ENCODE results near the gene ABL2.
"Not testable (repeated sequence)": the region's sequence is repeated elsewhere in the genome, so short reads cannot be mapped to it uniquely, and the experiment has no call there.

ABL2 gene

DNA sequence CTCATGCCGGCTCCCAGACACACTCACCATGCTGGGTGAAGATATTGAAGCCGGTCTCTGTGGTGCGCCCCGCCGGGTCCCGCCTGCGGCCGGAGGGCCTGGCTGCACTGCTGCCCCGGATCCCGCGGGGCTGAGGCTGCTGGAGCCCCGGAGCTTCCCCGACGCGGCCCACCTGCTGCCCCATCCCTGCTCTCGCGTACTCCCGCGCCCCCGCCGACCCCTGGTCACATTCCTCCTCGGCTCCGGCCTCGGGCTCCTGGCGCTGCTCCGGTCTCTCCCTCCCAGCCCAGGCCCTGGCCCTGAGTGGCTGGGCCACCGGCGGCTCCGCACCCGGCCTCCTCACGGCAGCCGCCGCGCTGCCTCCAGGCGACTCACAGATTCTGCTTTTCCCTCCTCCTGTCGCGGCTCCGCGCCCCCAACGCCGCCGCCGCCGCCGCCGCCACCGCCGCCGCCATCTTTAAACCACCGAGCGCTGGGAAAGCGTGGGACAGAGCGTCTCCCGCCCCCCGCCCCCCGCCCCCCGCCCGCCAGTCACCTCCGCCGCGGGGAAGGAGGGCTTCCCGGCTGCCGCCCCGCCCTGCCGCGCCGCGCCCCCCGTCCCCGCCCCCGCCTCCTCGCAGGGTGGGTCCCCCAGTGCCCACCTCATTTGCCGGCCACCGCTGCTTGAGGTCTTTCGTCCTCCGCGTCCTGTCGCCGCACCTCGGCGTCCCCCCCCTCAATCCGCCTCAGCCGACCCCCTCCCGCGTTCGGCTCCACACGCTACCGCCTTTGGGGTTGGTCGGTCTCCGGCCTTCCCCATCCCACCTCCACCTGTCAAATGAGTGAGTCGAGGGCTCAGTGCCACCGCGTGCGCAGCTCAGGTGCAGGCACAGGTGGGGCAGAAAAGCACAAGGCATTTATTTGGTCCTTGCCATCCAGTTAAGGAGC, at the start of gene ABL2:
Gene ABL2 (minus strand): TSS at position 464 of the 927 bp plus-strand sequence. CDS start 280 bp downstream, at position 184.
- peak; percentile 76 for DNase-seq (ENCODE audit: low read depth, low spot score)

- DNase-seq (ENCODE audit: low read depth, low spot score), result no peak
Measured at GRCh38 chr1:179278920-179279319, 49.4 kb upstream of the ABL2 start.

GRCh38 chr1:179274424-179274823, 44.9 kb upstream of the ABL2 start:
- DNase-seq (ENCODE audit: low read depth, low spot score), result not testable (repeated sequence)

DNA sequence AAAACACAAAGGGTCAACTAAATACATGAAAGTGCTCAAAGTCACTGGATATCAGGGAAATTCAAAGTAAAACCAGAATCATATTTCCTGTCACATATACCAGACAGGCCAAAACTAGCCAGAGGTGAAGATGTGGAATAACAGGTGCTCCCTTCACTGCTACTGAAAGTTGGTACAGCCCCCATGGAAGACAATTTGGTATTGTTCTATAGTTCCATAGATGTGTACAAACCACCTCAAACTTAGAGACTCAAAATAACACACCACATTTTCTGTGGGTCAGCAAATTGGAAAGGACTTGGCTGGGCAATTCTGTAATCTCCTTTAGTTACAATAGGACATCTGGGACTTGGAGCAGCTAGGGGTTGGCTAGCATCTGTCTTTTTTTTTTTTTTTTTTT, 39.6 kb upstream of the ABL2 start:
- DNase-seq (ENCODE audit: low read depth, low spot score), result no peak

DNA sequence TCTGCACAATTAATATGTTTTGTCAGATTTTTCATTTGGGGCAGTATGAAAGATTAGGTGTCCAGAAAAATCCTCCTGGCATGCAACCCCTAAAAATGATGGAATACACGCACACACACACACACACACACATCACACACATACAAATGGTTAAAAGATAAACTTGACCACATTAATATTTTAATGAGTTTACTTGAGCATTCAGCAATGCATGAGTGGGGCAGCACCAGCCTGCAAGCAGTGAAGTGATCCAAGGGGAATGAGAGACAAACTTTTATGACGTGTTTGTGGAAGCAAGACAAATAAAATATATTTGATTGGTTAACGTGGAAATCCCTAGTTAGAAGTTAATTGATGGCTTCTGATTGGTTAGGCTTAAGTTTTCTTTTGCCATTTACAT, 35.0 kb upstream of the ABL2 start:
- peak; percentile 30 for DNase-seq (ENCODE audit: low read depth, low spot score)

DNA sequence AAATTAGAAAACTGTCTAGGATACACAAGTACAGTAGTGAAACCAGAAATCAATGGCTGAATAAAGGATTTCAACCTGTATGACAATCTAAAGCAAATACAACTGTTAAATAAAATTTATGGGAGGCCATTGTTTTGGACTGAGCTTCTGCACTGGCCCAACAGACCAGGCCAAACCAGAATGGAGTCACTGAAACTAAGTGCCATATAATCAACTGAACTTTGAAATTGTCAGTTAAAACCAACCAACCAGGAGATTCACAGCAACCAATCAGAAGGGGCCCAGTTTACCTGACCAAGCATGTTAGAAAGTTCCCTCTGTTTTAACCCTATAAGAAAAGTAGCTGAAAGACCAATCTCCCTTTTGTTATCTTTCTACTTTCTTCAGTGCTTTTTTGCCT, 33.6 kb upstream of the ABL2 start:
- DNase-seq (ENCODE audit: low read depth, low spot score), result no peak

DNA sequence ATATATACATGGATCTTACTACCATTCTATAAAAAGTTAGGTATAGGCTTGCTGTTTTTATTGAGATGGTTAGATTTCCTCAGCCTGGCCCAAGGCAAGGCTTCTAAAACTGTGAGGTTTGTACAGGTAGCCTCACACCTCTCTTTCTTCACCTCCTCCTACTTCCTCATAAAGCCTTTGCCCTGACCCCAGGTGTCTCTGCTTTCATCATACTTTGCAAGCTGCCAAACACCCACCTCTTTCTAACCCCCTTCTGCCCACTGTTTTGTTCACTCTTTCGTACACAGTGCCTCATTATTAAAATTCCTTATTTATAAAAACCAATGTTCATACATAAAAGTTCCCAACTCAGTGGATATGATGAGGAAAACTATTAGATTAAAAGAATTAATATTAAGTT, 32.7 kb upstream of the ABL2 start:
- no peak for DNase-seq (ENCODE audit: low read depth, low spot score)

- DNase-seq (ENCODE audit: low read depth, low spot score), result peak; percentile 49
Measured at GRCh38 chr1:179253286-179253972, 24.0 kb upstream of the ABL2 start.

GRCh38 chr1:179252606-179253005, 23.1 kb upstream of the ABL2 start:
- no peak for DNase-seq (ENCODE audit: low read depth, low spot score)

DNA sequence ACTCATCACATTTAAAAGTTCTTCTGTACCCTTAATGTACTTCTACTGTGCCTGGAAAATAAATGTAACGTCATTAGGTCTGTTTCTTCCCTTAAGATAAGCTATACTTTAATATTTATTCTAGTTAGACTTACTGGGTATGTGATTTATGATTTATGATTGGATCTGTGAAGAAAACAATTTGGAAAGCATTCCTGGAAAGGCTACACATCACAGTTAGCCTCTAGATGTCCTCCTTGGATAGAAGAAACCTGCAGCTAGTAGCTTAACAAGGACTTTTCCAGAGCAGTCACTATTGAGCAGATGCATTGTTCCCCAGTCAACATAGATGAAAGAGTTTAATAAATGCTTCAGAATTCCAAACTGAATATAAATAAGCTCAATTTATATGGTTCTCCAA, 22.2 kb upstream of the ABL2 start:
- peak; percentile 57 for DNase-seq (ENCODE audit: low read depth, low spot score)

DNA sequence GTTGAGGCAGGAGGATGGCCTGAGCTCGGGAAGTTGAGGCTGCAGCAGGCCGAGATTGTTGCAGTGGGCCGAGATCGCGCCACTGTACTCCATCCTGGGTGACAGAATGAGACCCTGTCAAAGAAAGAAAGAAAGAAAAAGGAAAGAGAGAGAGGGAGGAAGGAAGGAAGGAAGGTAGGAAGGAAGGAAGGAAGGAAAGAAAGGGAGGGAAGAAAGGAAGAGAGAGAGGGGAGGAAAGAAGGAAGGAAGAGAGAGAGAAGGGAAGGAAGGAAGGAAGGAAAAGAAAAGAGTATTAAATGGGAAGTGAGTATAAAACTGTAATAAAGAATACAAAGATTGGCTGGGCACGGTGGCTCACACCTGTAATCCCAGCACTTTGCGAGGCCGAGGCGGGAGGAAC, 18.4 kb upstream of the ABL2 start:
- no peak for DNase-seq (ENCODE audit: low read depth, low spot score)

DNA sequence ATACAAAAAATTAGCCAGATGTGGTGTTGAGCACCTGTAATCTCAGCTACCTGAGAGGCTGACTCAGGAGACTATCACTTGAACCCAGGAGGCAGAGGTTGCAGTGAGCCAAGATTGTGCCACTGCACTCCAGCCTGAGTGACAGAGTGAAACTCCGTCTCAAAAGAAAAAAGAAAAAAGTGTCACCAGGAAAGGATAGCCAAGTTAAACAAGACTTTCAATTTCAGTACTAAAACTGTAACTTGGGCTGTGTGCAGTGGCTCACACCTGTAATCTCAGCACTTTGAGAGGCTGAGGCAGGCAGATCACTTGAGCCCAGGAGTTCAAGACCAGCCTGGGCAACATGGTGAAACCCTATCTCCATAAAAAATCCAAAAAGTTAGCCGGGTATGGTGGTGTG, 15.9 kb upstream of the ABL2 start:
- DNase-seq (ENCODE audit: low read depth, low spot score), result not testable (repeated sequence)

DNA sequence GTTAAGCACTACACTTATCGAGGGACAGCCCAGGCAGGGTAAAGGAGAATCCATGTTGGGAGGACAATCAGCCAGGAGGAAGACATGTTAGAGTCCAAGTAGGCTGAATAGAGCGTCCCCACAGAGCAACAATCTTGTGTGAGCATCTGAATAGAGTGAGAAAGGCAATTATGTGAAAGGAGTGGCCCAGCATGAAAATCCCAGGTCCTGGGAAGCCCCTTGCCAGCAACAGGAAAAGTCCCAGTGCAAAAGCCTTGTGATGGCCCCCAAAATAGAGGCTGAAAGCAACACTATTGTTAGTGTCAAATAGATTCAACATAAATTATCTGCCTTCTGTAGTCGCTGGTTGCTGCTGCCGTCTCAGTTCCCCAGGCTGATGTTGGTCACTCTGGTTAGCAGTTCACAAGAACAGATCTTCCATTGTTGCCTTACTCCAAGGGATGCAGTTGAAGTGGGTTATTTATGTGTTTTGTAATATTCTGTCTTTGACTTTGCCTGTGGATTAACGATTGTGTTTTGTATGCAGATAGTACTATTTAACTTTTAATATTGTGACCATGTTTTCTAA, 12.1 kb upstream of the ABL2 start:
- no peak for DNase-seq (ENCODE audit: low read depth, low spot score)

- no peak for DNase-seq (ENCODE audit: low read depth, low spot score)
Measured at GRCh38 chr1:179237222-179237621, 7.7 kb upstream of the ABL2 start.

DNA sequence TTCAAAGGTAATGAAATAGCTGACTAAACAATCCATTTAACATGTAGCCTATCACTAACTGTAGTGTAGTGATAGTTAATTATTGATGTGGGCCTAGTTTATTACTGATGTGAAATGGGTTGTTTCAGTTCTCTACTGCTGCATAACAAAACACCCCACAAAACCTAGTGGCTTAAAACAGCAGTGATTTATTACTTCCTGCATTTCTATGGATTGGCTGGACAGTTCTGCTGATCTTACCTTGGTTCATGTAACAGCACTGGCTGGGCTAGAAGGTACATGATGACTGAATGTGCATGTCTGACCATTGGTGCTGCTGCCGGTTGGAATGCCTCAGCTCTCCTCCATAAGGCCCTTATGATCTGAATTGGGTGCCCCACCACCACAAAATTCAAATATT, 5.4 kb upstream of the ABL2 start:
- DNase-seq (ENCODE audit: low read depth, low spot score), result no peak

- DNase-seq (ENCODE audit: low read depth, low spot score), result no peak
Measured at GRCh38 chr1:179231923-179232322, 2.4 kb upstream of the ABL2 start.

DNA sequence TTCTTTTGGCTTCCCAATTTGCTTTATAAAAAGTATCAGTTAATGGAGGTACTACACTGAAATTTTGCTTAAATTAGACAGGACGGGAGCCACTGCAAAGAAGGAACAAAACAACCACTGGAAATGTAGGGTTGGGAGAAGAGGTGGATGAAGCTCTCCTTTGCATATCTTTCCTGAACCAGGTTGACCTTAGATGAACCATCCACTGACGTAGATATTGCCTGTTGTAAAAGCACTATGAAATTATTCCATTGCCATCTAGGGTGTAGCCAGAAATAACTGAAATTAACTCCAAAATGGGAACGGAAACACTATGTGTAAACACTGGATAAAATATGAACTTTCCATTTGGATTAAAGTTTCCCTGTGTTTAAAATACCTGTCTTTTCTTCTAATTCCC, 1.2 kb upstream of the ABL2 start:
- DNase-seq (ENCODE audit: low read depth, low spot score), result no peak

DNA sequence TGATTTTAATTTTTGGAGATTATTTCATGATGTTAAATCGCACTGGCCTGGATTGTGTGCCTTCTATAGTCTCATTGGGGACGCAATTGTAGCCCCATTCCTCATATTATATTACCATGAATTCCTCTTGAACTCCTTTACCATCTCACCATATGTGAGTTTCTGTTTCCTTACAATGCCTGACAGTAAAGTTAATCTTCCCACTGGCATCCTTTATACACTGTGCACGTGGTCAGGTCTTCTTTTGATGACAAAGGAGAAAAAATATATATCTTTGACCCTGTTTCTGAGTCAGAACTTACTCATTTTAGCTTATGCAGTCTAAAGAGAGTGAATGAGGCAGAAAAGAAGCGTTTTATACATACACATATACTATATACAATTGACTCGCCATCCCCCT, 774 bp upstream of the ABL2 start:
- DNase-seq (ENCODE audit: low read depth, low spot score), result no peak

GRCh38 chr1:179228783-179229213, 679 bp downstream of the ABL2 start:
- peak; percentile 62 for DNase-seq (ENCODE audit: low read depth, low spot score)

- DNase-seq (ENCODE audit: low read depth, low spot score), result no peak
Measured at GRCh38 chr1:179226738-179227137, 2.7 kb downstream of the ABL2 start.

DNA sequence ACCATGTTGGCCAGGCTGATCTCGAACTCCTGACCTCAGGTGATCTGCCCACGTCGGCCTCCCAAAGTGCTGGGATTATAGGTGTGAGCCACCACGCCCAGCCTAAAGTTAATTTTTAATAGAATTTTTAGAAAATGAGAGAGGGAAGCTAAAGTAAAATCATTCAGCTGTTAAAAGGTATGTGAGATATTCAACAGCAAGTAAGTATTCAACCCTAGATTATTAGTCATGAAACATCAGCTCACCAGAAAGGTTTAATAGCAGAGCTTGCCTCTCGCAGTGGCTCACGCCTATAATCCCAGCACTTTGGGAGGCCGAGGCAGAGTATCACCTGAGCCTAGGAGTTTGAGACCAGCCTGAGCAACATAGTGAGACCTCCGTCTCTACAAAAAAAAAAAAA, 5.0 kb downstream of the ABL2 start:
- not testable (repeated sequence) for DNase-seq (ENCODE audit: low read depth, low spot score)

DNA sequence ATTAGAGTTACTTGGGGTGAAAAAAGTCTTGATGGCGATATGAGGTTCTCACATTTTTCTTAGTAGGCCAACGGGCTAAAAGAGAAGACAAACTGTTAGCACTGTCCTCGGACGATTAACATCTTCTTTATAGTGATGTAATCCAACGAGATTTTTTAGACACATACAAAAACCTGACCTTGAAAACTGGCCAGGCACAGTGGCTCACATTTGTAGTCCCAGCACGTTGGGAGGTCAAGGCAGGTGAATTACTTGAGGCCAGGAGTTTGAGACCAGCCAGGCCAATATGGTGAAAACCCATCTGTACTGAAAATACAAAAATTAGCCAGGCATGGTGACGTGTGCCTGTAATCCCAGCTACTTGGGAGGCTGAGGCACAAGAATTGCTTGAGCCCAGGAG, 8.4 kb downstream of the ABL2 start:
- not testable (repeated sequence) for DNase-seq (ENCODE audit: low read depth, low spot score)
